Measurements from ENCODE around the gene ARRB1.

- TF ChIP-seq CTCF (IDR thresholded peaks at IDR 0.05) (no peak), POLR2A (IDR thresholded peaks at IDR 0.05) (no peak), EP300 (IDR thresholded peaks at IDR 0.05) (no peak)
Observed at GRCh38 chr11:75389276-75389605, 37.8 kb upstream of the ARRB1 start.
